WTC11 (cell line): ENCODE results near the gene COX6B1. TPM values are rescaled to one million over a fixed set of nuclear protein-coding genes. Genes with fewer than 3 reads are reported as not detected.
"Not testable (repeated sequence)": the region's sequence is repeated elsewhere in the genome, so short reads cannot be mapped to it uniquely, and the experiment has no call there.

Source experiments
- ATAC-seq: fragments of 200-7000 bp; cut with Tn5 transposase; 2 replicates; pipeline ENCODE4 v1.10.0; 2021; ENCODE audit warnings: mild to moderate bottlenecking, moderate library complexity
- CTCF ChIA-PET: fragments of 300-600 bp; sonication (Branson Sonifier 250); formaldehyde crosslinking; loops from one replicate; lab custom pipeline; 2021; ENCODE audit warnings: antibody characterized with exemption; lab: Charles Lee
- POLR2A ChIA-PET: fragments of 350-600 bp; sonication (Branson Sonifier 250); formaldehyde crosslinking; loops from one replicate; lab custom pipeline; 2021; ENCODE audit warnings: antibody characterized with exemption; lab: Charles Lee
- DNase-seq: peaks from one replicate; pipeline ENCODE4 v3.0.0; 2021; ENCODE audit warnings: low spot score
- H3K27ac Mint-ChIP-seq: 2 replicates; pipeline ENCODE4 v1.8.0; 2021; ENCODE audit warnings: mixed read lengths
- H3K27me3 Mint-ChIP-seq: 2 replicates; pipeline ENCODE4 v1.8.0; 2021; ENCODE audit warnings: low read depth, mild to moderate bottlenecking, moderate library complexity, mixed read lengths
- H3K36me3 Mint-ChIP-seq: 2 replicates; pipeline ENCODE4 v1.8.0; 2021; ENCODE audit warnings: mixed read lengths
- H3K4me1 Mint-ChIP-seq: 2 replicates; pipeline ENCODE4 v1.8.0; 2022; ENCODE audit warnings: mixed read lengths
- H3K4me3 Mint-ChIP-seq: 2 replicates; pipeline ENCODE4 v1.8.0; 2021; ENCODE audit warnings: mild to moderate bottlenecking, moderate library complexity, mixed read lengths
- H3K9me3 Mint-ChIP-seq: 2 replicates; pipeline ENCODE4 v1.8.0; 2021; ENCODE audit warnings: mixed read lengths
- AFF4 ChIP-seq: sonication (generic); formaldehyde crosslinking; IDR thresholded peaks from 2 replicates; pipeline ENCODE4 v1.8.1; 2023; ENCODE audit warnings: mild to moderate bottlenecking, missing genetic modification reagents, borderline replicate concordance
- ATF3 ChIP-seq: sonication (generic); formaldehyde crosslinking; conservative IDR thresholded peaks from 2 replicates; pipeline ENCODE4 v1.8.1; 2022; ENCODE audit warnings: mild to moderate bottlenecking, missing genetic modification reagents
- CREM ChIP-seq: sonication (generic); formaldehyde crosslinking; IDR thresholded peaks from 2 replicates; pipeline ENCODE4 v1.8.1; 2022; ENCODE audit warnings: mild to moderate bottlenecking, missing genetic modification reagents, moderate library complexity
- E2F1 ChIP-seq: sonication (generic); formaldehyde crosslinking; IDR thresholded peaks from 2 replicates; pipeline ENCODE4 v1.8.0; 2022; ENCODE audit warnings: mild to moderate bottlenecking, missing genetic modification reagents
- ELF4 ChIP-seq: sonication (generic); formaldehyde crosslinking; IDR thresholded peaks from 2 replicates; pipeline ENCODE4 v1.8.1; 2022; ENCODE audit warnings: low read depth, mild to moderate bottlenecking, moderate library complexity, missing genetic modification reagents
- ESRRA ChIP-seq: sonication (generic); formaldehyde crosslinking; IDR thresholded peaks from 2 replicates; pipeline ENCODE4 v1.8.1; 2022; ENCODE audit warnings: mild to moderate bottlenecking, missing genetic modification reagents, borderline replicate concordance
- ETV6 ChIP-seq: sonication (generic); formaldehyde crosslinking; IDR thresholded peaks from 2 replicates; pipeline ENCODE4 v1.8.1; 2022; ENCODE audit warnings: mild to moderate bottlenecking, missing genetic modification reagents
- GABPB1 ChIP-seq: sonication (generic); formaldehyde crosslinking; IDR thresholded peaks from 2 replicates; pipeline ENCODE4 v1.8.1; 2023; ENCODE audit warnings: mild to moderate bottlenecking, missing genetic modification reagents
- IRF2 ChIP-seq: sonication (generic); formaldehyde crosslinking; IDR thresholded peaks from 2 replicates; pipeline ENCODE4 v1.8.0; 2022; ENCODE audit warnings: low read depth, missing genetic modification reagents, borderline replicate concordance
- SOX15 ChIP-seq: fragments of 250-450 bp; sonication (Bioruptor Pico); IDR thresholded peaks from 2 replicates; pipeline ENCODE4 v1.9.0; 2021; ENCODE audit warnings: mild to moderate bottlenecking
- STAT6 ChIP-seq: sonication (generic); formaldehyde crosslinking; conservative IDR thresholded peaks from 2 replicates; pipeline ENCODE4 v1.8.1; 2023; ENCODE audit warnings: mild to moderate bottlenecking, low read depth, missing genetic modification reagents, moderate library complexity
- ZNF263 ChIP-seq: sonication (generic); formaldehyde crosslinking; IDR thresholded peaks from 2 replicates; pipeline ENCODE4 v1.8.1; 2022; ENCODE audit warnings: low read depth, mild to moderate bottlenecking, moderate library complexity, missing genetic modification reagents
- ZNF281 ChIP-seq: sonication (generic); formaldehyde crosslinking; IDR thresholded peaks from 2 replicates; pipeline ENCODE4 v1.8.0; 2023; ENCODE audit warnings: mild to moderate bottlenecking, missing genetic modification reagents
- ZNF396 ChIP-seq: fragments of 250-450 bp; sonication (Bioruptor Pico); IDR thresholded peaks from 2 replicates; pipeline ENCODE4 v1.8.0; 2021; ENCODE audit warnings: mild to moderate bottlenecking, moderate library complexity, borderline replicate concordance
- ZNF512 ChIP-seq: sonication (generic); formaldehyde crosslinking; IDR thresholded peaks from 2 replicates; pipeline ENCODE4 v1.8.1; 2022; ENCODE audit warnings: missing genetic modification reagents, borderline replicate concordance
- total RNA-seq: library from RNA; stranded (reverse); gene quantifications from 3 replicates; pipeline ENCODE4 v1.2.3, GENCODE V29; 2021

COX6B1 gene
- total RNA-seq, 1 experiment from 2014 or later: 536 TPM

GRCh38 chr19:35689836-35690235 is 41.7 kb downstream of the COX6B1 start:
- Mint-ChIP-seq H3K4me3 (no peak overlapping the region), H3K4me1 (no peaks in the 10 kb centered on the region; the same call in 1 of the 2 replicates), H3K27ac (no peak overlapping the region), H3K36me3 (no peaks in the 10 kb centered on the region), H3K27me3 (peaks cover 3% of the 10 kb centered on the region), H3K9me3 (no peaks in the 10 kb centered on the region; the same call in 1 of the 2 replicates)
- TF ChIP-seq IRF2 (no peak), ETV6 (CRISPR knock-in tag) (no peak), ZNF512 (CRISPR knock-in tag) (no peak), ESRRA (no peak), E2F1 (CRISPR knock-in tag) (no peak), GABPB1 (CRISPR knock-in tag) (no peak), ZNF396 (CRISPR knock-in tag) (no peak), ZNF263 (no peak), STAT6 (no peak), ZNF281 (CRISPR knock-in tag) (no peak), ELF4 (CRISPR knock-in tag) (no peak)
- POLR2A ChIA-PET: interaction anchor here (2.2 kb wide), 1 partner anchor 13 kb away, joined by 4 read pairs; no protein-coding TSS in a partner anchor
- CTCF ChIA-PET: no interaction called here
- ATAC-seq (no peak), DNase-seq (no peak)

- H3K4me1 Mint-ChIP-seq, H3K27me3 Mint-ChIP-seq, H3K9me3 Mint-ChIP-seq, DNase-seq, H3K4me3 Mint-ChIP-seq, H3K27ac Mint-ChIP-seq, CTCF ChIA-PET, H3K36me3 Mint-ChIP-seq, ATAC-seq: not testable (repeated sequence)
- POLR2A ChIA-PET: interaction anchor here (2.2 kb wide), 1 partner anchor 12 kb away, joined by 4 read pairs; no protein-coding TSS in a partner anchor
Measured at GRCh38 chr19:35691106-35691505, 43.0 kb downstream of the COX6B1 start.

GRCh38 chr19:35692010-35692409 is 43.9 kb downstream of the COX6B1 start:
- Mint-ChIP-seq H3K36me3 (no peaks in the 10 kb centered on the region), H3K4me3 (no peak overlapping the region), H3K9me3 (peaks cover 4% of the 10 kb centered on the region; the same call in 1 of the 2 replicates), H3K27me3 (peaks cover 3% of the 10 kb centered on the region), H3K27ac (no peak overlapping the region), H3K4me1 (no peaks in the 10 kb centered on the region; the same call in 1 of the 2 replicates)
- ATAC-seq (no peak), DNase-seq (no peak)
- CTCF ChIA-PET: interaction anchor here (0.6 to 3.5 kb wide), 9 partner anchors 10 to 358 kb away, joined by 3 to 16 read pairs (median 7); partner anchors contain the start of gene HAUS5
- POLR2A ChIA-PET: interaction anchor here (0.6 to 2.2 kb wide), 2 partner anchors 11 to 53 kb away, joined by 4 to 5 read pairs; no protein-coding TSS in a partner anchor
- TF ChIP-seq CREM (CRISPR knock-in tag): no peak
- no peak for TF ChIP-seq SOX15
- TF ChIP-seq STAT6: no peak
- TF ChIP-seq AFF4: no peak
- no peak for TF ChIP-seq ATF3 (CRISPR knock-in tag)
